ENCODE data around the gene KRTAP12-4.
"Not testable (repeated sequence)": the region's sequence is repeated elsewhere in the genome, so short reads cannot be mapped to it uniquely, and the experiment has no call there.

The KRTAP12-4 gene

GRCh38 chr21:44612669-44613229 lies 41.7 kb downstream of the KRTAP12-4 start:
- no peak for DNase-seq (ENCODE audit: low read depth)
- no peak overlapping the region for H3K4me3 ChIP-seq (ENCODE audit: low read depth, low read length)
- no peak for TF ChIP-seq CTCF (conservative IDR thresholded peaks at IDR 0.05; ENCODE audit: low read depth, low read length)

- H3K4me3 ChIP-seq (ENCODE audit: low read depth, low read length), result no peak within 1 kb of the TSS
- DNase-seq (ENCODE audit: low read depth), result no peak
- TF ChIP-seq CTCF (conservative IDR thresholded peaks at IDR 0.05; ENCODE audit: low read depth, low read length), result no peak
Measured at GRCh38 chr21:44612029-44612486, 42.4 kb downstream of the KRTAP12-4 start, which contains the start of gene KRTAP10-8. TSS of gene KRTAP10-8 (plus strand) at chr21:44612079. CDS start at chr21:44612101, 22 bp downstream.

- TF ChIP-seq CTCF (conservative IDR thresholded peaks at IDR 0.05; ENCODE audit: low read depth, low read length), result no peak
- DNase-seq (ENCODE audit: low read depth), result no peak
- H3K4me3 ChIP-seq (ENCODE audit: low read depth, low read length), result no peak overlapping the region
Measured at GRCh38 chr21:44611551-44611950, 42.9 kb downstream of the KRTAP12-4 start.

GRCh38 chr21:44610157-44610843 lies 44.2 kb downstream of the KRTAP12-4 start:
- not testable (repeated sequence) for DNase-seq (ENCODE audit: low read depth); H3K4me3 ChIP-seq (ENCODE audit: low read depth, low read length)

- DNase-seq (ENCODE audit: low read depth), result no peak
- TF ChIP-seq CTCF (conservative IDR thresholded peaks at IDR 0.05; ENCODE audit: low read depth, low read length), result no peak
- no peak overlapping the region for H3K4me3 ChIP-seq (ENCODE audit: low read depth, low read length)
Measured at GRCh38 chr21:44609193-44609592, 45.3 kb downstream of the KRTAP12-4 start.

GRCh38 chr21:44606495-44606894 lies 48.0 kb downstream of the KRTAP12-4 start:
- no peak for DNase-seq (ENCODE audit: low read depth)
- no peak for TF ChIP-seq CTCF (conservative IDR thresholded peaks at IDR 0.05; ENCODE audit: low read depth, low read length)
- H3K4me3 ChIP-seq (ENCODE audit: low read depth, low read length), result no peak overlapping the region

Data from choroid plexus epithelial cell (primary cell).